ENCODE data around the gene PEAK3.
"Not testable (repeated sequence)": the region's sequence is repeated elsewhere in the genome, so short reads cannot be mapped to it uniquely, and the experiment has no call there.

PEAK3 gene

DNA sequence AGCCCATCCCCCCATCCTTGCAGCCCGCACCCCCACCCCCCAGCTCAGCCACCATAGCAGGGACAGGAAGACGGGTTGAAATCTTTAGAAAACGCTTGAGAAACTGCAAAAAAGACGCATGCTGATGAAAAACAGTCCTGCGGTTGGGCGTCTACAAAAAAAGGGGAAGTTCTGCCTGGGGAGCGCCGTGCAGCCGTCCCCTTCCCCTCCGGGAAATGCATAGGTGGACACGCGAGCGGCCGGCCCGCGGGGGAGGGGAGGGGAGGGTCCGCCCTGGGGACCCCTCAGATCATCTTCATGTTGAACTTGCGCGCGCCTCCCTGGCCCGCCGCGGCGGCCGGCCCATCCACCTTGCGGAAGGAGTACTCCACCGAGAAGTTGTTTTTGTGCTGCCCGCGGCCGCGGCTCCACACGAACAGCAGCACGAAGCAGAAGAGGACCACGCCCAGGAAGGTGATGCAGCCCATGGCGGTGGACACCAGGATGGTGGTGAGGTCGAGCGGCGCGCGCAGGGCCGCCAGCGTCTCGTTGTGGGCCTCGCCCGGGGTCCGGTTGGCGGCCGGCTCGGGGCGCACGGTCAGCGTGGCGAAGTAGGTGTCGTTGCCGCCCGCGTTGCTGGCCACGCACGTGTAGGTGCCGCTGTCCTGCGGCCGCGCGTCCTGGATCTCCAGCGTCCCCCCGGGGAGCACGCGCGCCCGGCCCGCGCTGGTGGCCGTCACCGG, 7.9 kb upstream of the PEAK3 start:
- peak; percentile 86 for DNase-seq (ENCODE audit: insufficient read length, low spot score)
- 0 out of 2 replicates have a peak, but pooled peaks have one; percentile 22 for TF ChIP-seq POLR2A (IDR thresholded peaks at IDR 0.05; ENCODE audit: low read depth, low read length)
- no peak for TF ChIP-seq PAX5 (IDR thresholded peaks at IDR 0.05; ENCODE audit: insufficient read depth, low read length, severe bottlenecking)
- peak; percentile 85 for TF ChIP-seq SPI1 (IDR thresholded peaks at IDR 0.05; ENCODE audit: low read depth, low read length)
- 0 out of 2 replicates have a peak, but pooled peaks have one; percentile 12 for TF ChIP-seq TAF1 (IDR thresholded peaks at IDR 0.05; ENCODE audit: low read depth, low read length)
- TF ChIP-seq POLR2AphosphoS5 (IDR thresholded peaks at IDR 0.05; ENCODE audit: low read depth, low read length), result no peak
- TF ChIP-seq POU2F2 (IDR thresholded peaks at IDR 0.05; ENCODE audit: low read depth, low read length), result peak; percentile 79; the same call in 1 of the 2 replicates
- FAIRE-seq, result no peak

DNA sequence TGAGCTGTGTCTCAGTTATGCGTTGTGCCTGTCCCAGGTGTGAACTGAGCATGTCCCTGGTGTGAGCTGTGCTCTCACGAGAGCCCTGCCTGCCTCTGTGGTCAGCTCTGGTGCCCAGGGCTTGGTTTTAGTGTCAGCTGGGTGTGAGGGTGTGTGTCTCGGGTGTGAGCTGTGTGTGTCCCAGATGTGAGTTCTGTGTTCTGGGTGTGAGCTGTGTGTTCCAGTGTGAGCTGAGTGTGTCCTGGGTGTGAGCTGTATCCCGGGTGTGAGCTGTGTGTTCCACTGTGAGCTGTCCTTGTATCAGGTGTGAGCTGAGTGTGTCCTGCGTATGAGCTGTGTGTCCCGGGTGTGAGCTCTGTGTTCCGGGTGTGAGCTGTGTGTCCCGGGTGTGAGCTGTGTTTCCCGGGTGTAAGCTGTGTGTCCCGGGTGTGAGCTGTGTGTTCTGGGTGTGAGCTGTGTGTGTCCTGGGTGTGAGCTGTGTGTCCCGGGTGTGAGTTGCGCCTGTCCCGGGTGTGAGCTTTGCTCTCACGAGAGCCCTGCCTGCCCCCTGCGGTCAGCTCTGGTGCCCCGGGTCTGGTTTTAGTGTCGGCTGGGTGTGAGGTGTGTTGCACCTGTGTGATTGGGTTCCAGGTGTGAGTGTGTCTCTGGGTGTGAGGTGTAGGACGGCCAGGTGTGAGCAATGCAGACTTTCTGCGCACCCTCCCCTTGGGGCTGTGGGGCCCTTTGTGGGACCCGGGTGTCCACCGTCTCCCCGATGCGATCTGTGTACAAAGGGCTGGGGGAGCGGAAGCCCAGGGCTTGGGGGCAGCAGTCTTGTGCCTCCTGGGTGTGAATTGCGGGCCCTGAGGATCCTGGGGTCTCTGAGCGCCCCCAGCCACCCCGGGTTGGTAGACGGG, 7.1 kb upstream of the PEAK3 start:
- TF ChIP-seq POLR2AphosphoS5 (IDR thresholded peaks at IDR 0.05; ENCODE audit: low read depth, low read length), result 0 out of 2 replicates have a peak, but pooled peaks have one; percentile 4
- peak; percentile 57; the same call in 1 of the 2 replicates for TF ChIP-seq POLR2A (IDR thresholded peaks at IDR 0.05; ENCODE audit: low read depth, low read length)
- no peak for TF ChIP-seq PAX5 (IDR thresholded peaks at IDR 0.05; ENCODE audit: insufficient read depth, low read length, severe bottlenecking)
- DNase-seq (ENCODE audit: insufficient read length, low spot score), result no peak
- FAIRE-seq, result peak; percentile 97

DNA sequence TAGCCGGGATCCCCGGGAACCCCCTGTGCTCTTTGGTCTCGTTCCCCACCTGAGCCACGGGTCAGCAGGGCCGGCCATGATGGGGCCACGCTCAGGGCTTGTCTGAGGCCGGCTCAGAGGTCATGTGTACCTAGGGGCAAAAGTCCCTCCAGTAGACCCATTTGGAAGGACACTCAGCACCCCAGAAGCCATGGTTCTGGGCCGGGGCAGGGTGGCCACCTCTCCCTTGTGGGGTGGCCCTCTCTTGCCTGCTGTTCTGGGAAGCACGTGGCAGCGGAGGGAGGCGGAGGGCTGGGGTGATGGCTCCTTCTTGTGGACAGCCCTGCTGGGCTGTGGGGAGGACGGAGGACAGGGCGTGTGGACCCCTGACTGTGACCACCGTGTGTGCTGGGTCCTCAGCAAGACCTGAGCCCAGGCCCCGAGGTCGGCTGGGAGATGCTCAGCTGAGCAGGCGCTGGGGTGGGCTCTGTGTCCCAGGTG, 6.4 kb upstream of the PEAK3 start:
- no peak for DNase-seq (ENCODE audit: insufficient read length, low spot score)
- no peak for FAIRE-seq
- no peak for TF ChIP-seq SPI1 (IDR thresholded peaks at IDR 0.05; ENCODE audit: low read depth, low read length)
- TF ChIP-seq POLR2AphosphoS5 (IDR thresholded peaks at IDR 0.05; ENCODE audit: low read depth, low read length), result no peak; the same call in 1 of the 2 replicates
- TF ChIP-seq TAF1 (IDR thresholded peaks at IDR 0.05; ENCODE audit: low read depth, low read length), result no peak
- no peak for TF ChIP-seq POU2F2 (IDR thresholded peaks at IDR 0.05; ENCODE audit: low read depth, low read length)
- TF ChIP-seq POLR2A (IDR thresholded peaks at IDR 0.05; ENCODE audit: low read depth, low read length), result no peak
- TF ChIP-seq PAX5 (IDR thresholded peaks at IDR 0.05; ENCODE audit: insufficient read depth, low read length, severe bottlenecking), result no peak

DNA sequence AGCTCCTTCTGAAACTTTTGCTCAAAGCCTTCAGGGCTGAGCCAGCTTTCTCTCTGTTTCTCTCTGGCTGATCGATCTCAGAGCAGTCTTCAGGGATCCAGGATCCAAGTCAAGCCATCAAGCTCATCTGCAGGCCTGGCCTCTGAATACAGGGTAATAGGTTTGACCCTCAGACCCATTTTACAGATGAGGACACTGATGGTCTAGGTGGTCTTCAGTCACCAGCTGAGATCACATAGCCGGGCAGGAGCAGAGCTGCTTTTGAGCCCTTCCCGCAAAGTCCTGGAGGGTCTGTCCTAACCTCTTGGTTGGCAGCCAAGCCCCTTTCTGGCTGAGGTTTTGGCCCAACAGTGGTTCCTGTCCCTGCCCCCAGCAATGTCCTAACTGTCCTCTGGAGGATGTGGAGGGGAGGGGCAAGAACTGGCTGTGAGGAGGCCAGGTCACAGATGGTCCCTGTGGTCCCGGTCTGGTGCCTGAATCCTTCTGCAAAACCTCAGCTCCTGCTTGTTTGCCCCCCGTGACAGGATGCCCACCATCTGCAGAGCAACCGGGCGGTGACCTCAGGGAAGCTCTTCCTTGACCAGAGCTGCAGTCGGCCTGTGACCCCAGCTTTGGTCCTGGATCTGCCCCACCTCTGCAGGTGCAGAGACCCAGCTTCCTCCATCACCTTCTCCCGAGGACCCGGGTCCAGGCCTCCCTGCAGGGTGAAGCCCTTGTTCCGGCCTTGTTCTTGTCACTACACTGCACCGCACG, 5.8 kb upstream of the PEAK3 start:
- TF ChIP-seq POLR2A (IDR thresholded peaks at IDR 0.05; ENCODE audit: low read depth, low read length) (peak; percentile 50; the same call in 1 of the 2 replicates), POLR2AphosphoS5 (IDR thresholded peaks at IDR 0.05; ENCODE audit: low read depth, low read length) (no peak; the same call in 1 of the 2 replicates)
- no peak for FAIRE-seq
- DNase-seq (ENCODE audit: insufficient read length, low spot score), result no peak

DNA sequence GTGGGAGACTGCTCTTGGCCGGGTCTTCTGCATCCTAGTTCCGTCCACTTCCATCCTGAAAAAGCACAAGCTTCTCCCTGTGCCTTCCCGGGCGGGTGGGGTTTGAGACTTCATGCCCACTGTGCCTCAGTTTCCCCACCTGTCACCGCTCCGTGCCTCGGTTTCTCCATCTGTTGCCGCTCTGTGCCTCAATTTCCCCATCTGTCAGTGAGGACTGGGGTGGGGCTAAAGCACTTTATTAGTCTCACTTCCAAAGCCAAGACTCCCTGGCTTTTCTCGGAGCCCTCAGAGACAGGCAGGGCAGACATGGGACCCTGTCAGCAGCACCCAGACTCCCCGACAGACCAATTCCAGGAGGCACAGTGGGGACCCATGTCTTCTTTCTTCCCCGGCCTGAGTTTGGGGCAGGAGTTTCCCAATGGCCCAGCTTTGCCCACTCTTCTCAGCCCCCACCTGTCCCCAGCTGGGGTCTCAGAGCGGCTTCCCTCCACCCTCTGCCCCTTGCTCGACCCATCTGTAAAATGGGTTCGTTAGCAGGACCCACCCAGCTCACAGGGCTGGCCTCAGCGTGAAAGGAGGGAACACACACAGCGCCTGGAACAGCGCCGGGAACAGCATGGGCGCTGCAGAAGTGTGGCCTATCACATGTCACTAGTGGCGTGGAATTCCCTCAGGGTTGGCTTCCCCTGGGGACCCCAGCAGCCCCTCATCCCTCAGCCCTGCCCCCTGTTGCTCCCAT, 4.6 kb upstream of the PEAK3 start:
- no peak for TF ChIP-seq PAX5 (IDR thresholded peaks at IDR 0.05; ENCODE audit: insufficient read depth, low read length, severe bottlenecking)
- 0 out of 2 replicates have a peak, but pooled peaks have one; percentile 9 for TF ChIP-seq POLR2AphosphoS5 (IDR thresholded peaks at IDR 0.05; ENCODE audit: low read depth, low read length)
- no peak for TF ChIP-seq POU2F2 (IDR thresholded peaks at IDR 0.05; ENCODE audit: low read depth, low read length)
- no peak for TF ChIP-seq POLR2A (IDR thresholded peaks at IDR 0.05; ENCODE audit: low read depth, low read length)
- FAIRE-seq (no peak), DNase-seq (ENCODE audit: insufficient read length, low spot score) (no peak)

DNA sequence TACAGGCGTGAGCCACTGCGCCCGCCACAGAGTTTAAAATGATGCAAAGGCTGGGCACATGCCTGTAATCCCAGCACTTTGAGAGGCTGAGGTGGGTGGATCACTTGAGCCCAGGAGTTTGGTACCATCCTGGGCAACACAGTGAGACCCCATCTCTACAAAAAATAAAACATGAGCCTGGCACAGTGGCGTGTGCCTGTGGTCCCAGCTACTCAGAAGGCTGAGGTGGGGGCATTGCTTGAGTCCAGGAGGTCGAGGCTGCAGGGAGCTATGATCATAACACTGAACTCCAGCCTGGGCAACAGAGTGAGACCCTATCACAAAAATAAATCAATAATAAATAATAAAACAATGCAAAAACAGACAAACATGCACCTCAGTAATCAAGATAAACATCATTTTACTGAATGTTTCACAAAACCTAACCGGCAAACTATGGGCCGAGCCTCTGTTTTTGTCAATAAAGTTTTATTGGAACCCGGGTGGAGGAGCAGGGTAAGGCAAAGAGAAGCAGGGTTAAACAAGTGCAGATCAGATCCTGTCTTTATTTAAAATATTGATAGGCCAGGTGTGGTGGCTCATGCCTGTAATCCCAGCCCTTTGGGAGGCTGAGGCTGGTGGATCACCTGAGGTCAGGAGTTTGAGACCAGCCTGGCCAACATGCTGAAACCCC, 2.0 kb upstream of the PEAK3 start:
- FAIRE-seq, result no peak
- DNase-seq (ENCODE audit: insufficient read length, low spot score), result no peak
- no peak for TF ChIP-seq POU2F2 (IDR thresholded peaks at IDR 0.05; ENCODE audit: low read depth, low read length)
- no peak for TF ChIP-seq POLR2AphosphoS5 (IDR thresholded peaks at IDR 0.05; ENCODE audit: low read depth, low read length)

DNA sequence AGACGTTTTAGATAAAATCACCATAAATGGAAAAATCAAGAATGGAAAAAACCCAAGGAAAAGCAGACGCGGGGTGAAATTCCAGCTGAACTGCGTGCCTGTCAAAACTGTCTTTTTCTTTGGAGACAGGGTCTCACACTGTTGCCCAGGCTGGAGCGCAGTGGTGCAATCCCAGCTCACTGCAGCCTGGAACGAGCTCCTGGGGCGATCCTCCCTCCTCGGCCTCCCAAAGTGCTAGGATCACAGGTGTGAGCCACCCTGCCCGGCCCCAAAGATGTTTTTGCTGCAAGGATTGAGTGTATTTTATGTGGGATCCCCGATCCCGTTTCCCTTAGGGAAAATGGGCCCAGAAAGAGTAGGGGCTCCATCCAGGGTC, 875 bp upstream of the PEAK3 start:
- DNase-seq (ENCODE audit: insufficient read length, low spot score) (no peak), FAIRE-seq (no peak)
- no peak for TF ChIP-seq SPI1 (IDR thresholded peaks at IDR 0.05; ENCODE audit: low read depth, low read length)
- TF ChIP-seq POU2F2 (IDR thresholded peaks at IDR 0.05; ENCODE audit: low read depth, low read length), result no peak
- TF ChIP-seq TAF1 (IDR thresholded peaks at IDR 0.05; ENCODE audit: low read depth, low read length), result no peak
- TF ChIP-seq POLR2A (IDR thresholded peaks at IDR 0.05; ENCODE audit: low read depth, low read length), result no peak
- no peak for TF ChIP-seq PAX5 (IDR thresholded peaks at IDR 0.05; ENCODE audit: insufficient read depth, low read length, severe bottlenecking)
- TF ChIP-seq POLR2AphosphoS5 (IDR thresholded peaks at IDR 0.05; ENCODE audit: low read depth, low read length), result no peak

DNA sequence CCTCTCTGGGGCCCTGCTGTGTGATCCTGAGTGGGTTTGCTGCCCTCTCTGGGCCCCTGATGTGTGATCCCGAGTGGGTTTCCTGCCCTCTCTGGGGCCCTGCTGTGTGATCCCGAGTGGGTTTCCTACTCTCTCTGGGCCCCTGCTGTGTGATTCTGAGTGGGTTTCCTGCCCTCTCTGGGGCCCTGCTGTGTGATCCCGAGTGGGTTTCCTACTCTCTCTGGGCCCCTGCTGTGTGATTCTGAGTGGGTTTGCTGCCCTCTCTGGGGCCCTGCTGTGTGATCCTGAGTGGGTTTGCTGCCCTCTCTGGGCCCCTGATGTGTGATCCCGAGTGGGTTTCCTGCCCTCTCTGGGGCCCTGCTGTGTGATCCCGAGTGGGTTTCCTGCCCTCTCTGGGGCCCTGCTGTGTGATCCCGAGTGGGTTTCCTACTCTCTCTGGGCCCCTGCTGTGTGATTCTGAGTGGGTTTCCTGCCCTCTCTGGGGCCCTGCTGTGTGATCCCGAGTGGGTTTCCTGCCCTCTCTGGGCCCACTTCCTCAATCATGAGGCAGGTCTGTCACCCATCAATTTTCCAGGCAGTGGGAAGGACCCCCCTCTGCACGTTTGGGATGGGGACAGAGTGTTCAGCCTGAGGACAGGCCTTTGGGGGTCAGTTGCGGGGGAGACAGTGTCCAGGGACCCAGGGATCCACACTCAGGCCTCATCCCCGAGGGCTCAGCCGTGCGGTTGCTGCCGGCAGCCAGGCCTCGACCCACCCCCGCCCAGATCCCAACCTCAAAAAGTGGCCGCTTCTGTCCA, 512 bp downstream of the PEAK3 start:
- 0 out of 2 replicates have a peak, but pooled peaks have one; percentile 32 for TF ChIP-seq SPI1 (IDR thresholded peaks at IDR 0.05; ENCODE audit: low read depth, low read length)
- not testable (repeated sequence) for DNase-seq (ENCODE audit: insufficient read length, low spot score); FAIRE-seq

Measured in GM12891 (cell line).